Mammary epithelial cell (primary cell): ENCODE measurements around the gene ATP7B.

Experiments used
- CTCF ChIP-seq, 2 donors: IDR thresholded peaks in 1 of 2; conservative IDR thresholded peaks in 1 of 2; 2 replicates each; pipeline ENCODE4 v1.5.1; 2011 to 2012; ENCODE audit warnings: inconsistent platforms in 2 of 2, low read length in 2 of 2, mild to moderate bottlenecking in 2 of 2, control low read depth in 1 of 2, low read depth in 1 of 2; ENCODE audit not compliant: insufficient read depth in 1 of 2; ENCODE audit errors: extremely low read depth in 1 of 2
- EZH2 ChIP-seq: IDR thresholded peaks from 2 replicates; pipeline ENCODE4 v1.6.1; 2012; ENCODE audit warnings: low read length, inconsistent platforms, borderline replicate concordance

DNA sequence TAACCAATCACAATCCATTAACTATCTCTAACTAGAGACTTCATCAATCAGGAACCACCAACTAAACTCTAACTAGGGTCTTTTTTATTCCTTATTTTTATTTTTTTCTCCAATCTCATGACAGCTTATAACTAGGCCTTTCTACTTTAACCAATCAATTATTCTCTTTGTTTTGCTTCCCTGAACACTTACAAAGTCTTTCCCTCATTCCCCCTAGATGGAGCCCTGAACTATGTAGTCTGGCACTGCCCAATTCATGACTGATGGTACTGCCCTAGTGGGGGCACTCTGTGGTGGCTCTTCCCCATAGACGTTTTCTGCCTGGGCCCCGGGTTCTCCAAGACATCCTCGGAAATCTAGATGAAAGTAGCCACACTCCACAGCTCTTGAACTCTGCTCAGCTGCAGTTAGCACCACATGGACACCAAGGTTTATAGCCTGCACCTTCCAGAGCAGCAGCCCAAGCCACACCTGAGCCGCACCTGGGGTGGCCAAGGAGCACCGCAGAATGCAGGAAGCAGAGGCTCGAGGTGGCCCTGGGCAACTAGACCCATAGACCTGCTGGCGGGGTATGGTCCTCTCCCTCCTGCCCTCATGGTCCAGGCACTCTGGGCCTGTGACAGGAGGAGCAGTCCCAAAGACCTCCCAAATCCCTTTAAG is 6.6 kb downstream of the ATP7B start:
- no peak for TF ChIP-seq CTCF (conservative IDR thresholded peaks at IDR 0.05 in 1 of 2, IDR thresholded peaks at IDR 0.05 in 1 of 2; ENCODE audit: extremely low read depth in 1 of 2, insufficient read depth in 1 of 2, low read depth in 1 of 2, low read length in 2 of 2)
- no peak for TF ChIP-seq EZH2
